ENCODE data around the gene BTAF1. TPM values are rescaled to one million over a fixed set of nuclear protein-coding genes. Genes with fewer than 3 reads are reported as not detected.

BTAF1 gene
- total RNA-seq, 1 donor from 2014 or later = 26.7 TPM

GRCh38 chr10:91944880-91945630, 21.5 kb downstream of the BTAF1 start:
- DNase-seq (ENCODE audit: low spot score) = no peak
- Mint-ChIP-seq H3K4me3 (ENCODE audit: unreplicated experiment) (no peak overlapping the region), H3K9me3 (ENCODE audit: low read depth) (no peaks in the 10 kb centered on the region), H3K27me3 (ENCODE audit: low read depth) (no peaks in the 10 kb centered on the region), H3K27ac (ENCODE audit: unreplicated experiment) (no peak overlapping the region), H3K36me3 (ENCODE audit: low read depth) (peaks cover 8% of the 10 kb centered on the region), H3K4me1 (ENCODE audit: low read depth) (peaks cover 5% of the 10 kb centered on the region)
- TF ChIP-seq, protein P1, sequence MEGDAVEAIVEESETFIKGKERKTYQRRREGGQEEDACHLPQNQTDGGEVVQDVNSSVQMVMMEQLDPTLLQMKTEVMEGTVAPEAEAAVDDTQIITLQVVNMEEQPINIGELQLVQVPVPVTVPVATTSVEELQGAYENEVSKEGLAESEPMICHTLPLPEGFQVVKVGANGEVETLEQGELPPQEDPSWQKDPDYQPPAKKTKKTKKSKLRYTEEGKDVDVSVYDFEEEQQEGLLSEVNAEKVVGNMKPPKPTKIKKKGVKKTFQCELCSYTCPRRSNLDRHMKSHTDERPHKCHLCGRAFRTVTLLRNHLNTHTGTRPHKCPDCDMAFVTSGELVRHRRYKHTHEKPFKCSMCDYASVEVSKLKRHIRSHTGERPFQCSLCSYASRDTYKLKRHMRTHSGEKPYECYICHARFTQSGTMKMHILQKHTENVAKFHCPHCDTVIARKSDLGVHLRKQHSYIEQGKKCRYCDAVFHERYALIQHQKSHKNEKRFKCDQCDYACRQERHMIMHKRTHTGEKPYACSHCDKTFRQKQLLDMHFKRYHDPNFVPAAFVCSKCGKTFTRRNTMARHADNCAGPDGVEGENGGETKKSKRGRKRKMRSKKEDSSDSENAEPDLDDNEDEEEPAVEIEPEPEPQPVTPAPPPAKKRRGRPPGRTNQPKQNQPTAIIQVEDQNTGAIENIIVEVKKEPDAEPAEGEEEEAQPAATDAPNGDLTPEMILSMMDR (IDR thresholded peaks at IDR 0.05) = no peak

DNA sequence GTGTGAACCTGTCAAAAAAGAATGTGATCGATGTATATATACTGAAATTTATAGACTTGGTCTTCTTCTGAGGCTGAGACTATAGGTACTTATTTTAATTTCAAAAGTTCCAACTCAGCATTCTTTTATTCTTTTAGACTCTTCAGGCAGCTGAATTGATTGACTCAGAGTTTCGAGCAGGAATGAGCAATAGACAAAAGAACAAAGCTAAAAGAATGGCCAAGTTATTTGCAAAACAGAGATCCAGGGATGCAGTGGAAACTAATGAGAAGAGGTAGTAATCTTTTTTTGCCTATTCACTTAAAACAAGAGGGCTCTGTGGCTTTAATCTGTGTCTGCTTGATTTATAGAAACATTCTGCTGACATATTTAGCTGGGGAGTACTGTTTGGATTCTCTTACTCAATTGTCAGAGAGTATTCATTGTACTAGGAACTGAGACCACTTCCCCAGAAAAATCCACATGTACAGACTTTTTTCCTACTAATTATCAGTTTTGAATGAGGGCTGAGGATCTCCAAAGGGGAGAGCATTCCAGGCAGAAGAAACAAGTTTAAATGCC, 30.1 kb downstream of the BTAF1 start:
- no peak for DNase-seq (ENCODE audit: low spot score)
- H3K36me3 Mint-ChIP-seq (ENCODE audit: low read depth) = peaks cover 28% of the 10 kb centered on the region
- H3K4me3 Mint-ChIP-seq (ENCODE audit: unreplicated experiment) = no peak overlapping the region
- no peaks in the 10 kb centered on the region for H3K4me1 Mint-ChIP-seq (ENCODE audit: low read depth)
- TF ChIP-seq, protein P1 (IDR thresholded peaks at IDR 0.05) = no peak
- no peaks in the 10 kb centered on the region for H3K9me3 Mint-ChIP-seq (ENCODE audit: low read depth)
- H3K27me3 Mint-ChIP-seq (ENCODE audit: low read depth) = no peaks in the 10 kb centered on the region
- no peak overlapping the region for H3K27ac Mint-ChIP-seq (ENCODE audit: unreplicated experiment)

DNA sequence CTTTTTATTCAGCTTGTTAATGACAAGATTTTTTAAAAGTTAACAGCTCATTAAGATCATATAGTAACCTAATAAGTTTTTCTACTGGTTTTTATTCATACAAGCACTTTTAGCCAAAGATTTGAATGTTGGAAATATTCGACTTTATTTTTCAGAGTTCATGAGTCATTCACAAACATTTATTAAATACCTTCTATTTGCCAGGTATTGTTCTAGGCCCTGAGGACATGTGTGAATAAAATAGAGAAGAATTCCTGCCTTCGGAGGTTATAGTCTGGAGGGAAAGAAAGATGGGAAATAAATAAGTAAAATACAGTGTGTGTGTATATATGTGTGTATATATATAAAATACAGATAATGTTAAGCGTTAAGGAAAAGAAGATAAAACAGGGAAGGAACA, 31.5 kb downstream of the BTAF1 start:
- Mint-ChIP-seq H3K27ac (ENCODE audit: unreplicated experiment) (no peak overlapping the region), H3K4me1 (ENCODE audit: low read depth) (no peaks in the 10 kb centered on the region), H3K27me3 (ENCODE audit: low read depth) (no peaks in the 10 kb centered on the region), H3K4me3 (ENCODE audit: unreplicated experiment) (no peak overlapping the region), H3K9me3 (ENCODE audit: low read depth) (no peaks in the 10 kb centered on the region), H3K36me3 (ENCODE audit: low read depth) (peaks cover 39% of the 10 kb centered on the region)
- no peak for DNase-seq (ENCODE audit: low spot score)
- TF ChIP-seq, protein P1 (IDR thresholded peaks at IDR 0.05) = no peak

DNA sequence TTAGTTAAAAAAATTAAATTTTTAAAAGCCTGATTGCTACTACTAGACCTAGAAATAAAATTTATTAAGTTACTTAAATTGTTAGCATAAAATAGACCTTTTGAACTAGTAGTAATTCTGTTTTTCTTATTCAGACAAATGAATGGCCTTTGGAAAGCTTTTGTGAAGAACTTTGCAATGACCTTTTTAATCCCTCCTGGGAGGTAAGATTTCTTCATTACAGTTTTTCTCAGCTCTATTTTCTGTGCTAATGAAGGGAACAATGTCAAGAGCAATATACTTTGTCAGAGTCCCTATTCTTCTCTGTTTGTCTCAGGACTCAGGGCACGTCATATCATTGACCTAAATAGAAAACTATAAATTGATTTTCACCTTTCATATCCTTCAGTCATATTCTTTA, 33.5 kb downstream of the BTAF1 start:
- DNase-seq (ENCODE audit: low spot score) = no peak
- no peaks in the 10 kb centered on the region for H3K27me3 Mint-ChIP-seq (ENCODE audit: low read depth)
- H3K9me3 Mint-ChIP-seq (ENCODE audit: low read depth) = no peaks in the 10 kb centered on the region
- H3K4me3 Mint-ChIP-seq (ENCODE audit: unreplicated experiment) = no peak overlapping the region
- TF ChIP-seq, protein P1 (IDR thresholded peaks at IDR 0.05) = no peak
- no peak overlapping the region for H3K27ac Mint-ChIP-seq (ENCODE audit: unreplicated experiment)
- H3K4me1 Mint-ChIP-seq (ENCODE audit: low read depth) = no peaks in the 10 kb centered on the region
- peaks cover 36% of the 10 kb centered on the region for H3K36me3 Mint-ChIP-seq (ENCODE audit: low read depth)

DNA sequence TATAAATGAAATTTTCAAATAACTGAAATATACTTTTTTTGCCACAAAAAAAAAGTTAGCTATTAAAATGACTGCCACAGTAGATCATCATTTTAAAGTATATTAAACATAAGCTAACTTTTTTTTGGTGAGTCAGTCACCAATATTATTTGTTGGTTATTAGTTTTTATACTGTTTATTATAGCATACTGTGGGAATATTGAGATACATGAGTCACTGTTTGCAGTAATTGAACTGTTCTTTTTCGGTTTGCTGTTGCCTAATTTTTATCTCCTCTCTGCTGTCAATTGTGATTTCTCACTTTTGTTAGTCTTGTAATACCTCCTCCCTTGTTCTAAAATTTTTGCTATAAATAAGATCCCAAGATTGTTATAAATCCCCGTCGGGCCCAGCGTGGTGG, 45.7 kb downstream of the BTAF1 start:
- Mint-ChIP-seq H3K9me3 (ENCODE audit: low read depth) (no peaks in the 10 kb centered on the region), H3K36me3 (ENCODE audit: low read depth) (peaks cover 17% of the 10 kb centered on the region), H3K4me1 (ENCODE audit: low read depth) (peaks cover 2% of the 10 kb centered on the region), H3K27ac (ENCODE audit: unreplicated experiment) (no peak overlapping the region), H3K27me3 (ENCODE audit: low read depth) (no peaks in the 10 kb centered on the region), H3K4me3 (ENCODE audit: unreplicated experiment) (no peak overlapping the region)
- TF ChIP-seq, protein P1 (IDR thresholded peaks at IDR 0.05) = no peak
- no peak for DNase-seq (ENCODE audit: low spot score)
